GM06990 (cell line): ENCODE results near the gene UNC45B.

ENCODE experiments used
- DNase-seq: peaks from one replicate; pipeline ENCODE4 v3.0.0-alpha.2; 2011; ENCODE audit not compliant: insufficient read length; ENCODE audit errors: extremely low read depth
- H3K27me3 ChIP-seq: replicated peaks from 2 replicates; pipeline ENCODE4 v1.6.0; 2011; ENCODE audit warnings: low read length; ENCODE audit not compliant: control insufficient read depth, insufficient read depth
- H3K36me3 ChIP-seq: 2 replicates; pipeline ENCODE4 v1.5.1; 2011; ENCODE audit warnings: low read length; ENCODE audit not compliant: control insufficient read depth, insufficient read depth
- H3K4me3 ChIP-seq: replicated peaks from 2 replicates; pipeline ENCODE4 v1.5.1; 2011; ENCODE audit warnings: low read depth, mild to moderate bottlenecking, control low read depth, low read length
- TF ChIP-seq, protein P1 (sequence below): IDR thresholded peaks from 2 replicates; pipeline ENCODE4 v1.5.1; 2011; ENCODE audit warnings: low read length, control low read depth, mild to moderate bottlenecking, inconsistent platforms; ENCODE audit not compliant: insufficient read depth, poor library complexity, severe bottlenecking

Gene UNC45B

DNA sequence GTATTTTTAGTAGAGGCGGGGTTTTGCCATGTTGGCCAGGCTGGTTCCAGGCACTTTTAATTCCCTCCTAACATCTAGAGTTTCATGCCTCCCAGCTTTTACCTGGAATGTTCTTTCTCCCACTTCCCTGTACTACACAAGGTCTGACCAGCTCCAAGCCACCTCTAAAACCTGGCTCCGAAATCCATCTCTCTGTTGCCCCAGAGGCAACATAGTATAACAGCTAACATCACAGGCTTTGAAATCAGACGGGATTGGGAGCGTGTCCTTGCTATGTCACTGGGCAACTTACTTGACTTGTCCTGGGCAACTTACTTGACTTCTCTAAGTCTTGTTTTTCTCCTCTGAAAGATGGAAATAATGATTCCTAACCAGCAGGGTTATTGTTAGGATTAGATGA is 15.1 kb downstream of the UNC45B start:
- H3K4me3 ChIP-seq: no peak overlapping the region
- DNase-seq: no peak
- TF ChIP-seq, protein P1, sequence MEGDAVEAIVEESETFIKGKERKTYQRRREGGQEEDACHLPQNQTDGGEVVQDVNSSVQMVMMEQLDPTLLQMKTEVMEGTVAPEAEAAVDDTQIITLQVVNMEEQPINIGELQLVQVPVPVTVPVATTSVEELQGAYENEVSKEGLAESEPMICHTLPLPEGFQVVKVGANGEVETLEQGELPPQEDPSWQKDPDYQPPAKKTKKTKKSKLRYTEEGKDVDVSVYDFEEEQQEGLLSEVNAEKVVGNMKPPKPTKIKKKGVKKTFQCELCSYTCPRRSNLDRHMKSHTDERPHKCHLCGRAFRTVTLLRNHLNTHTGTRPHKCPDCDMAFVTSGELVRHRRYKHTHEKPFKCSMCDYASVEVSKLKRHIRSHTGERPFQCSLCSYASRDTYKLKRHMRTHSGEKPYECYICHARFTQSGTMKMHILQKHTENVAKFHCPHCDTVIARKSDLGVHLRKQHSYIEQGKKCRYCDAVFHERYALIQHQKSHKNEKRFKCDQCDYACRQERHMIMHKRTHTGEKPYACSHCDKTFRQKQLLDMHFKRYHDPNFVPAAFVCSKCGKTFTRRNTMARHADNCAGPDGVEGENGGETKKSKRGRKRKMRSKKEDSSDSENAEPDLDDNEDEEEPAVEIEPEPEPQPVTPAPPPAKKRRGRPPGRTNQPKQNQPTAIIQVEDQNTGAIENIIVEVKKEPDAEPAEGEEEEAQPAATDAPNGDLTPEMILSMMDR: no peak
- H3K27me3 ChIP-seq: no peaks in the 10 kb centered on the region; the same call in none of the 2 replicates
- H3K36me3 ChIP-seq: no peaks in the 10 kb centered on the region

DNA sequence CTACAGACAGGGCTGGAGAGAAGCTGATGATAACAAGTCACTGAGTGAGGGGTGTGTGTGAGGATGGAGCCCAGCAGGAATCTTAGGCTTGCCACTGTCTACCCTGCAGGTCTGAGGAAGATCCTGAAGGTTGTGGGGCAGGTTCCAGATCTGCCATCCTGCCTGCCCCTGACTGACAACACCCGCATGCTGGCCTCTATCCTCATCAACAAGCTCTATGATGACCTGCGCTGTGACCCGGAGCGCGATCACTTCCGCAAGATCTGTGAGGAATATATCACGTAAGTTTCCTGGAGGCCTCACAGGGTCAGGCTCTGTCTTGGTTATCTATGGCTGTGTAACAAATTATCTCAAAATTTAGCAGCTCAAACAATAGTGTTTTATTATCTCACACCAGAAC is 16.3 kb downstream of the UNC45B start:
- TF ChIP-seq, protein P1: no peak
- no peak for DNase-seq
- Histone ChIP-seq H3K27me3 (no peaks in the 10 kb centered on the region; the same call in none of the 2 replicates), H3K4me3 (no peak overlapping the region), H3K36me3 (no peaks in the 10 kb centered on the region)

DNA sequence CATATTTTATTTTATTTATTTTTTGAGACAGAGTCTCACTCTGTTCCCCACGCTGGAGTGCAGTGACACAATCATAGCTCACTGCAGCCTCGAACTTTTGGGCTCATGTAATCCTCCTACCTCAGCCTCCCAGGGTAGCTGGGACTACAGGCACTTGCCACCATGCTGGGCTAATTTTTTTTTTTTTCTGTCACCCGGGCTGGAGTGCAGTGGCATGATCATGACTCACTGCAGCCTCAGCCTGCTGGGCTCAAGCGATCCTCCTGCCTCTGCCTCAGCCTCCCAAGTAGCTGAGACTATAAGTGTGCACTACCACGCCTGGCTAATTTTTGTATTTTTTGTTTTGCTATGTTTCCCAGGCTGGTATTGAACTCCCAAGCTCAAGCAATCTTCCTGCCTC is 17.1 kb downstream of the UNC45B start:
- H3K27me3 ChIP-seq: no peaks in the 10 kb centered on the region; the same call in none of the 2 replicates
- no peak overlapping the region for H3K4me3 ChIP-seq
- TF ChIP-seq, protein P1: no peak
- no peaks in the 10 kb centered on the region for H3K36me3 ChIP-seq
- DNase-seq: no peak

DNA sequence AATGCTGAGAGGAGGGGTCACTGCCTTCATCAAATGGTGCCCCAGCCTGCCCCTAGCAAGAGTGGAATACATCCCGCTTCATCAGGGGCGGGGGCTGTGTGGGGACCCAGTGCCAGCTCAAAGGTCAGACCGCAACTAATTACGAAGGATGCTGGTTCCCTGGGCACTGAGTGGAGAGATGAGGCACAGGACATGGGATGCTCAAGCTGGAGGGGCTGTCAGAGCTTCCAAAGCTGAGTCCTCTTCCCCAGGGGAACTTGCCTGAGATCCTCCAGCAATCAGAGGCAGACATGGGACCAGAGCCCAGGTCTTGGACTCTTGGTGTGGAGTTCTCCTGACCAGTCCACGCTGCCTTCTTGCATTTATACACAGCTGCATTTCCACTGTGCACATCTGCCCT is 18.9 kb downstream of the UNC45B start:
- no peak for DNase-seq
- Histone ChIP-seq H3K27me3 (no peaks in the 10 kb centered on the region; the same call in none of the 2 replicates), H3K4me3 (no peak overlapping the region), H3K36me3 (no peaks in the 10 kb centered on the region)
- TF ChIP-seq, protein P1: no peak

DNA sequence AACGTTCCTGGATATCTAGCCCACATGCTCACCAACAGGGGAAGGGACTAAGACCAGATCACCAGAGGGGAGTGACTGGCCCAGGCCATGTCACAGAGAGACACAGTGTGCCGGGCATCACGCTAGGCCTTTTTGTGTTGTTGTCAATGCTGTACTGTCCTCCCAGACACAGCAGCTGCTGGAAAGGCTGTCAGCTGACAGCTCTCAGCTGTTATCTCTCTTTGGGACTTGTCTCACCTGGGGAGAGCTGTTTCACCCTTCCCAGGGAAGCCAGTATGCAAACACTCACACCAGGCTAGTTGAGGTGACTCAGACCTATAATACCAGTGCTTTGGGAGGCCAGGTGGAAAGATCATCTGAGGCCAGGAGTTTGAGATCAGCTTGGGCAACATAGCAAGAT is 19.4 kb downstream of the UNC45B start:
- Histone ChIP-seq H3K27me3 (no peaks in the 10 kb centered on the region; the same call in none of the 2 replicates), H3K36me3 (no peaks in the 10 kb centered on the region), H3K4me3 (no peak overlapping the region)
- no peak for DNase-seq
- TF ChIP-seq, protein P1: no peak

DNA sequence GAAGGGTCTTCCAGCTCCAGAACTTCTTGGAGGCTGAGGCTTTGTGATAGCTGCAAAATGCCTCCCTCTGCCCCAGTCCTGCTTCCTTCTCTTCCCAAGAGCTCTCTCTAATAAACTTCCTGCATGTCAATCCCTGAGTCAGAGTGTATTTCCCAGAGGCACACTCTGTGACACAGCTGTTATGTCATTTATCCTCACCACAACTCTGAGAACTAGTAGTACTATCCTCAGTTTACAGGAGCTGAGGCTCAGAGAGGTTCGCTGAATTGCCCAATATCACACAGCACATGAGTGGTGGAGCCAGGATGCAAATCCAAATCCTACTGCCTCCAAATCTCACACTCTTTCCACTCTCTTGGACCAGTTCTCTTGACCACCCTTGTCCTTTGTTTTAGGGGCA is 20.0 kb downstream of the UNC45B start:
- no peaks in the 10 kb centered on the region; the same call in none of the 2 replicates for H3K27me3 ChIP-seq
- no peak for DNase-seq
- TF ChIP-seq, protein P1: no peak
- no peak overlapping the region for H3K4me3 ChIP-seq
- H3K36me3 ChIP-seq: no peaks in the 10 kb centered on the region
